Choroid plexus epithelial cell (primary cell): ENCODE results near the gene BTBD9.
"Not testable (repeated sequence)": the region's sequence is repeated elsewhere in the genome, so short reads cannot be mapped to it uniquely, and the experiment has no call there.

Experiments used
- DNase-seq: peaks from one replicate; pipeline ENCODE4 v3.0.0-alpha.2; 2010; ENCODE audit warnings: low read depth
- H3K4me3 ChIP-seq: 2 replicates; pipeline ENCODE4 v1.5.1; 2011; ENCODE audit warnings: low read depth, mild to moderate bottlenecking, control low read depth, low read length, moderate library complexity
- TF ChIP-seq, protein P1 (sequence below): conservative IDR thresholded peaks from 2 replicates; pipeline ENCODE4 v1.5.1; 2011; ENCODE audit warnings: low read depth, mild to moderate bottlenecking, control low read depth, inconsistent platforms, low read length, moderate library complexity

Gene BTBD9

DNA sequence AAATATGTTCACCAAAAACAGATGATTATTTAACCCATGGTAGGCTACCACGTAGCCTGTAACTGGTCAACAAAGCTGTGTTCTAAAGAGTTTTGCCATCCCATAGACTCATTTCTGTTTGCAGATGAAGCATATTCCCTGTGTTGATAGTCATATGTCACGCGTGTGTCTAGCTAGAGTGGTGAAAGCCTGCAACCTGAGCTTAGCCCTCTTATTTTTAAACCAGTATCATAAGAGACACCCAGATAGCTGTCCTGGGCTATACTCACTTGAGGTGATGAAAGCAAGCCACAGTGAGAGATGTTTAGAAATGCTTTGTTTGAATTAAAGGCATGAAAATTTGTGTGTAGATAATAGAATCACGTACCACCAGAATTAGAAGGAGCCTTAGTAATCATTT is 512.4 kb downstream of the BTBD9 start:
- no peak overlapping the region for H3K4me3 ChIP-seq
- TF ChIP-seq, protein P1, sequence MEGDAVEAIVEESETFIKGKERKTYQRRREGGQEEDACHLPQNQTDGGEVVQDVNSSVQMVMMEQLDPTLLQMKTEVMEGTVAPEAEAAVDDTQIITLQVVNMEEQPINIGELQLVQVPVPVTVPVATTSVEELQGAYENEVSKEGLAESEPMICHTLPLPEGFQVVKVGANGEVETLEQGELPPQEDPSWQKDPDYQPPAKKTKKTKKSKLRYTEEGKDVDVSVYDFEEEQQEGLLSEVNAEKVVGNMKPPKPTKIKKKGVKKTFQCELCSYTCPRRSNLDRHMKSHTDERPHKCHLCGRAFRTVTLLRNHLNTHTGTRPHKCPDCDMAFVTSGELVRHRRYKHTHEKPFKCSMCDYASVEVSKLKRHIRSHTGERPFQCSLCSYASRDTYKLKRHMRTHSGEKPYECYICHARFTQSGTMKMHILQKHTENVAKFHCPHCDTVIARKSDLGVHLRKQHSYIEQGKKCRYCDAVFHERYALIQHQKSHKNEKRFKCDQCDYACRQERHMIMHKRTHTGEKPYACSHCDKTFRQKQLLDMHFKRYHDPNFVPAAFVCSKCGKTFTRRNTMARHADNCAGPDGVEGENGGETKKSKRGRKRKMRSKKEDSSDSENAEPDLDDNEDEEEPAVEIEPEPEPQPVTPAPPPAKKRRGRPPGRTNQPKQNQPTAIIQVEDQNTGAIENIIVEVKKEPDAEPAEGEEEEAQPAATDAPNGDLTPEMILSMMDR = no peak
- DNase-seq = no peak

DNA sequence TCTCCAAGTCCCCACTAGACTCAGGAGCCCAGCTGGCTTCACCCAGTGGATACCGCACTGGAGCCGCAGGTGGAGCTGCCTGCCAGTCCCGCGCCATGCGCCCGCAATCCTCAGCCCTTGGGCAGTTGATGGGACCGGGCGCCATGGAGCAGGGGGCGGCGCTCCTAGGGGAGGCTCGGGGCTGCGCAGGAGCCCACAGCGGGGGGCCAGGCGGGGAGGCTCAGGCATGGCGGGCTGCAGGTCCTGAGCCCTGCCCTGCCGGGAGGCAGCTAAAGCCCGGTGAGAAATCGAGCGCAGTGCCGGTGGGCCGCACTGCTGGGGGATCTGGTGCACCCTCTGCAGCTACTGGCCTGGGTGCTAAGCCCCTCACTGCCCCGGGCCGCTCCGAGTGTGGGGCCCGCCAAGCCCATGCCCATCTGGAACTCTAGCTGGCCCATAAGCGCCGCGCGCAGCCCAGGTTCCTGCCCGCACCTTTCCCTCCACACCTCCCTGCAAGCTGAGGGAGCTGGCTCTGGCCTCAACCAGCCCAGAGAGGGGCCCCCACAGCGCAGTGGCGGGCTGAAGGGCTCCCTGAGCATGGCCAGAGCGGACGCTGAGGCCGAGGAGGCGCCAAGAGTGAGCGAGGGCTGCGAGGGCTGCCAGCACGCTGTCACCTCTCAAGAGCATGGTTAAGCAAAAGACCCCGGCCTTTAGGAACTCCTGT is 515.4 kb downstream of the BTBD9 start:
- not testable (repeated sequence) for DNase-seq

DNA sequence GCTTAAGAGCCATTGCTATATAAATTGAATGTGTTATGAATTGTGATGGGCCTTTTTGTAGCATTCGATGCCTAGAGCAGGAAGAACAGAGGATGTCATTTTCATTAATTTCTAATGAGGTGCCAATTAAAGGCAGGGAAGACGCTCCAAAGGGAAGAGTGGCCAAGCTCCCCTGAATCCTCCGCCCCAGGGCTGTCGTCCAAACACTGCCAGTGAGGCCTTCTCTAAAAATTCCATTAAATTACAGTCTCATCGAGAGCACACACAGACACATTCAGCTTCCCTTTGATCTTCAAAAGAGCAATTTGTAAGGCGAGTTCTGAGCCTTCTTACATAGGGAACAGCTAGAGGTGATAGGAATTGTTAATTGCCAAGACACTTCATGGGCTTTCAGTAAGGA is 520.2 kb downstream of the BTBD9 start:
- TF ChIP-seq, protein P1 = no peak
- no peak overlapping the region for H3K4me3 ChIP-seq
- no peak for DNase-seq

More for the DNA sequence above, 515.4 kb downstream of the BTBD9 start:
- not testable (repeated sequence) for H3K4me3 ChIP-seq

DNA sequence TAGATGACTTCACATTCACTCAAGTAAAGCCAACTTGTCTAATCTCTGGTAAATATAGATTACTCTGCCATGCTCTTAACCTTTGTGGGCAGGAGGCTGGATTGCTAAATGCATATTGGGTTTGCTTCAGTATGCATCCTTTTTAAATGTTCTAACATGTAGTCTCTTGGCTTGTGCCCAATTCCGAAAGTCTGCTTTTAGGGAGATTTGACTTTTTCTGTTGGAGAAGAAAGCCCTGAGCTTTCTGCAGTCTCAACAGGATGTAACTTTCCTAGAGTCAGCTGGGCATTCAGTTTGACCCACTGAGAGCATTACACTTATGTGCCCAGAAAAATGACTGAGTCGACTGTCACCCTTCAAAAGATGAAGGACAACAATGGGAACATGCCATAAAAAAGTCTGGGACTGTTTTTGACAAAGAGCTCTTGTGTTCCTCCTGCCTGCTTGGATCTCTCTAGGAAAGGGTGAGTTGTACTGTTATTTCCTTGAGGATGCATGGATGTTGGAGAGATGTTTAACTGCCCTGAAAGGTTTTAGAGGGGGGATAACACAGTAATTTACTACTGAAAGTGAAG is 520.9 kb downstream of the BTBD9 start:
- H3K4me3 ChIP-seq = no peak overlapping the region
- no peak for DNase-seq
- TF ChIP-seq, protein P1 = no peak
